Measurements from ENCODE around the gene FOXN3.

FOXN3 gene

DNA sequence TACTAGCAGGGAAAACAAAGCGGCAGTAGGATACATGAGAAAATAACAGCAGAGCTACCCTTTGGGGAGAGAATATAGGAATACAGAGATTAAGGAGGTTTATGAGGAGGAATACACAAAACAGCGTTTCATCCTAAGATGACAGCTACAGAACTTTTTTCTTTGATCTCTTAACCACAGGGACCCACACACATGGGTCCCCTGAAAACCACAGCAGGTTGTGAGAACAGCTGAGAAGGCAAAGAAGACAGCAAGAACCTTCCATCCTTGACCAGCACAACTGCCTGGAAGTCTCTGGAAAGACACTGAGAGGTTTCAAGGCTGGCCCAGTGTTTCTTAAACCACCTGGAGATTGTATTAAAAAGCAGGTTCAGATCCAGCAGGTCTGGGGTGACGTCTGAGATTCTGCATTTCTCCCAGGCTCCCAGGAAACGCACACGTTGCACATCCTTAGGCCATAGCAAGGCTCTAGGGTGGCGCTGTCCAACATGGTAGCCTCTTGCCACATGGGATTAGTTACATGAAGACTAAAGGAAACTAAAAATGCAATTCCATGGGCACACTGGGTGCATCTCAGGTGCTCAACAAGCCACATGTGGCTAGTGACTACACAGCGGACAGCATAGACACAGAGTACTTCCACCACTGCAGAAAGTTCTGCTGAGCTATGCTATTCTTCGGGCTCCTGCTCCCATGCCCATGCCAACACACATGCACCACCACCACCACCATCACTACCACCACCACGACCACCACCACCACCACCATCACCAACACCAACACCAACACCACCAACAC lies 92.3 kb downstream of the FOXN3 start:
- H3K27me3 ChIP-seq (ENCODE audit: insufficient read depth, poor library complexity, severe bottlenecking), result no peaks in the 10 kb centered on the region
- no peak for DNase-seq (ENCODE audit: low read depth in 1 of 2, low spot score in 1 of 2)
- TF ChIP-seq, protein P1, sequence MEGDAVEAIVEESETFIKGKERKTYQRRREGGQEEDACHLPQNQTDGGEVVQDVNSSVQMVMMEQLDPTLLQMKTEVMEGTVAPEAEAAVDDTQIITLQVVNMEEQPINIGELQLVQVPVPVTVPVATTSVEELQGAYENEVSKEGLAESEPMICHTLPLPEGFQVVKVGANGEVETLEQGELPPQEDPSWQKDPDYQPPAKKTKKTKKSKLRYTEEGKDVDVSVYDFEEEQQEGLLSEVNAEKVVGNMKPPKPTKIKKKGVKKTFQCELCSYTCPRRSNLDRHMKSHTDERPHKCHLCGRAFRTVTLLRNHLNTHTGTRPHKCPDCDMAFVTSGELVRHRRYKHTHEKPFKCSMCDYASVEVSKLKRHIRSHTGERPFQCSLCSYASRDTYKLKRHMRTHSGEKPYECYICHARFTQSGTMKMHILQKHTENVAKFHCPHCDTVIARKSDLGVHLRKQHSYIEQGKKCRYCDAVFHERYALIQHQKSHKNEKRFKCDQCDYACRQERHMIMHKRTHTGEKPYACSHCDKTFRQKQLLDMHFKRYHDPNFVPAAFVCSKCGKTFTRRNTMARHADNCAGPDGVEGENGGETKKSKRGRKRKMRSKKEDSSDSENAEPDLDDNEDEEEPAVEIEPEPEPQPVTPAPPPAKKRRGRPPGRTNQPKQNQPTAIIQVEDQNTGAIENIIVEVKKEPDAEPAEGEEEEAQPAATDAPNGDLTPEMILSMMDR (IDR thresholded peaks at IDR 0.05; ENCODE audit: insufficient read depth, low read length), result no peak
- TF ChIP-seq, protein P2, sequence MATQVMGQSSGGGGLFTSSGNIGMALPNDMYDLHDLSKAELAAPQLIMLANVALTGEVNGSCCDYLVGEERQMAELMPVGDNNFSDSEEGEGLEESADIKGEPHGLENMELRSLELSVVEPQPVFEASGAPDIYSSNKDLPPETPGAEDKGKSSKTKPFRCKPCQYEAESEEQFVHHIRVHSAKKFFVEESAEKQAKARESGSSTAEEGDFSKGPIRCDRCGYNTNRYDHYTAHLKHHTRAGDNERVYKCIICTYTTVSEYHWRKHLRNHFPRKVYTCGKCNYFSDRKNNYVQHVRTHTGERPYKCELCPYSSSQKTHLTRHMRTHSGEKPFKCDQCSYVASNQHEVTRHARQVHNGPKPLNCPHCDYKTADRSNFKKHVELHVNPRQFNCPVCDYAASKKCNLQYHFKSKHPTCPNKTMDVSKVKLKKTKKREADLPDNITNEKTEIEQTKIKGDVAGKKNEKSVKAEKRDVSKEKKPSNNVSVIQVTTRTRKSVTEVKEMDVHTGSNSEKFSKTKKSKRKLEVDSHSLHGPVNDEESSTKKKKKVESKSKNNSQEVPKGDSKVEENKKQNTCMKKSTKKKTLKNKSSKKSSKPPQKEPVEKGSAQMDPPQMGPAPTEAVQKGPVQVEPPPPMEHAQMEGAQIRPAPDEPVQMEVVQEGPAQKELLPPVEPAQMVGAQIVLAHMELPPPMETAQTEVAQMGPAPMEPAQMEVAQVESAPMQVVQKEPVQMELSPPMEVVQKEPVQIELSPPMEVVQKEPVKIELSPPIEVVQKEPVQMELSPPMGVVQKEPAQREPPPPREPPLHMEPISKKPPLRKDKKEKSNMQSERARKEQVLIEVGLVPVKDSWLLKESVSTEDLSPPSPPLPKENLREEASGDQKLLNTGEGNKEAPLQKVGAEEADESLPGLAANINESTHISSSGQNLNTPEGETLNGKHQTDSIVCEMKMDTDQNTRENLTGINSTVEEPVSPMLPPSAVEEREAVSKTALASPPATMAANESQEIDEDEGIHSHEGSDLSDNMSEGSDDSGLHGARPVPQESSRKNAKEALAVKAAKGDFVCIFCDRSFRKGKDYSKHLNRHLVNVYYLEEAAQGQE (IDR thresholded peaks at IDR 0.05; ENCODE audit: insufficient replicate concordance, low read depth), result peak; percentile 77
- TF ChIP-seq GABPA (IDR thresholded peaks at IDR 0.05; ENCODE audit: low read depth) (no peak), POLR2AphosphoS5 (IDR thresholded peaks at IDR 0.05; ENCODE audit: low read depth) (no peak), SPI1 (IDR thresholded peaks at IDR 0.05; ENCODE audit: borderline replicate concordance, low read depth) (no peak)
- no peak overlapping the region for H3K27ac ChIP-seq (replicated peaks)
- no peak overlapping the region for H3K4me3 ChIP-seq (replicated peaks; ENCODE audit: insufficient read depth, low read length)

DNA sequence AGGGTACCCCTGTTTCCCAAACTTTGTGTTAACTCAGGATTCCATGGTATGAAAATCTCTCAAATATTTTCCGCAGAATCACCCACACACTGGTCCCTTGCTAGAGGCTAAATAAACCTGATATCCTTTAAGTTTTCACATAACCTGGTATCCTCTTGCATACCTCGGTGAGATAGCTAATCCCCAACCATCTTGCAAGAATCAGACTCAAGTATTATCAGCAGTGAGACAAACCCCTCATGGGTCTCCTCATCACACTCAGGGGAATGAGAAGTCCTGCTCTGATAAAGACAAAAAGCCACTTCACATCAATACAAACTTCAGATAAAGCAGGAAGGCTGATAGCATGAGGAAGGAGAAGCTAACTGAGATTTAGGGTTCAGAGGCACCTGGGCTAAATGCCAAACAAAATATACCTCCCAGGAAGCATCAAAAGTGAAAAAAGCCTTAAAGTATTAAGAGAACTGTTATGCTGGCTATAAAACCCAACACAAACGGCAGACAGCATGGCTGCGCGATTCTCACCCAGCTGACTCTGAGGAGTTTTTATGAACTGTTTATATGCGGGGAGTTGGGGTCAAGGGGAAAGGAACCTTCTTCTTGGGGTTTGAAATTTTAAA lies 96.5 kb downstream of the FOXN3 start:
- H3K27me3 ChIP-seq (ENCODE audit: insufficient read depth, poor library complexity, severe bottlenecking), result no peaks in the 10 kb centered on the region
- no peak for DNase-seq (ENCODE audit: low read depth in 1 of 2, low spot score in 1 of 2)
- no peak overlapping the region for H3K27ac ChIP-seq (replicated peaks)
- TF ChIP-seq SPI1 (IDR thresholded peaks at IDR 0.05; ENCODE audit: borderline replicate concordance, low read depth) (no peak), POLR2AphosphoS5 (IDR thresholded peaks at IDR 0.05; ENCODE audit: low read depth) (no peak), GABPA (IDR thresholded peaks at IDR 0.05; ENCODE audit: low read depth) (no peak)
- TF ChIP-seq, protein P2 (IDR thresholded peaks at IDR 0.05; ENCODE audit: insufficient replicate concordance, low read depth), result no peak
- TF ChIP-seq, protein P1 (IDR thresholded peaks at IDR 0.05; ENCODE audit: insufficient read depth, low read length), result no peak
- H3K4me3 ChIP-seq (replicated peaks; ENCODE audit: insufficient read depth, low read length), result no peak overlapping the region

DNA sequence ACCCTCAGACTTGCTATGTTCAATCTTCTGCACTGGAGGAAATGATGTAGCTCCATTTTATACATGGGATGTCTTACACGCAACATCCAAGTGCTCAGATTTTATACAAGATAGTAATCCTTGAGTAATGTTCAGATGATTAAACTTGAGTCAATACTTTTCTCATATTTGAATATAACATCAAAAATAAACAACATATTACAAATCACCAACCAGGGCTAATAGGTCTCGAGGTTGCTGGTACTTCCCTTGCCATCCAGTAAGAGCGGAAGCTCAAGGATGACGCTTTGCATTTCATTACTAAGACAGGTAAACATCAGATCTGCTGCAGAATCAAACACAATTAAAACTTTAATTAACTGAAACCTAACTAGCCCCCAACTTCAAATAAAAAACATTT lies 97.3 kb downstream of the FOXN3 start:
- DNase-seq (ENCODE audit: low read depth in 1 of 2, low spot score in 1 of 2), result no peak
- TF ChIP-seq SPI1 (IDR thresholded peaks at IDR 0.05; ENCODE audit: borderline replicate concordance, low read depth) (no peak), POLR2AphosphoS5 (IDR thresholded peaks at IDR 0.05; ENCODE audit: low read depth) (no peak), GABPA (IDR thresholded peaks at IDR 0.05; ENCODE audit: low read depth) (no peak)
- TF ChIP-seq, protein P1 (IDR thresholded peaks at IDR 0.05; ENCODE audit: insufficient read depth, low read length), result no peak
- TF ChIP-seq, protein P2 (IDR thresholded peaks at IDR 0.05; ENCODE audit: insufficient replicate concordance, low read depth), result no peak

More for the DNA sequence above, 97.3 kb downstream of the FOXN3 start:
- H3K27me3 ChIP-seq (ENCODE audit: insufficient read depth, poor library complexity, severe bottlenecking), result no peaks in the 10 kb centered on the region
- no peak overlapping the region for H3K4me3 ChIP-seq (replicated peaks; ENCODE audit: insufficient read depth, low read length)
- no peak overlapping the region for H3K27ac ChIP-seq (replicated peaks)

All from HL-60 (cell line).